Measurements from ENCODE around the gene PDE4B.

DNA sequence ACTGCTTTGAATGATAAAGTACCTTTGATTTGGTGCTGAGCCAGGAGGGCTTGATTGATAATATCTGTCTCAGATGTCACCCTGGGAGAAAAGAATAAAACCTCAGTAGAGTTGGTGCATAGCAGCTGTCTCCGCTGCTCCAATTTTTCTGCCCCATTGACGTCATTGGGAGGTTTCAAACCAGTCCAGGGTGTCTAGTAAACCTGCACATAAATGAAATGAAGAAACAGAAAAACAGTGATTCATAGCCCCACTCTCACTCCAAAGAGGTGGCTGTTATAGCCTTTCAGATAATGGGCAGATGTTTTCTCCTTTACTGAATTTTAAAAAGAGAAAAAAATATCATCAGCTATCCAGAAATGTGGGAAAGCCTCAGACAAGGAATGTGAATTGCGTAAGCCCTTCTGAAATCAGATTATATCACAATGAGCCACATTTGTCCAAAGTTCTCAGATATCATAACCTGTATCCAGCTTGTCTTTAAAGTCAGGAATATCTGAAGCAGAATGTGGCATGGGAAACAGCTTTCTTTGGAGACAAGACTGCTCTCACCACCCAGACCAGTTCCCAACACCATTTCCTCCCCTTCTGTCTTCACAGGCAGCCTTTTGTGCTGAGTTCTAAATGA is 390.0 kb downstream of the PDE4B start:
- TF ChIP-seq, protein P1, sequence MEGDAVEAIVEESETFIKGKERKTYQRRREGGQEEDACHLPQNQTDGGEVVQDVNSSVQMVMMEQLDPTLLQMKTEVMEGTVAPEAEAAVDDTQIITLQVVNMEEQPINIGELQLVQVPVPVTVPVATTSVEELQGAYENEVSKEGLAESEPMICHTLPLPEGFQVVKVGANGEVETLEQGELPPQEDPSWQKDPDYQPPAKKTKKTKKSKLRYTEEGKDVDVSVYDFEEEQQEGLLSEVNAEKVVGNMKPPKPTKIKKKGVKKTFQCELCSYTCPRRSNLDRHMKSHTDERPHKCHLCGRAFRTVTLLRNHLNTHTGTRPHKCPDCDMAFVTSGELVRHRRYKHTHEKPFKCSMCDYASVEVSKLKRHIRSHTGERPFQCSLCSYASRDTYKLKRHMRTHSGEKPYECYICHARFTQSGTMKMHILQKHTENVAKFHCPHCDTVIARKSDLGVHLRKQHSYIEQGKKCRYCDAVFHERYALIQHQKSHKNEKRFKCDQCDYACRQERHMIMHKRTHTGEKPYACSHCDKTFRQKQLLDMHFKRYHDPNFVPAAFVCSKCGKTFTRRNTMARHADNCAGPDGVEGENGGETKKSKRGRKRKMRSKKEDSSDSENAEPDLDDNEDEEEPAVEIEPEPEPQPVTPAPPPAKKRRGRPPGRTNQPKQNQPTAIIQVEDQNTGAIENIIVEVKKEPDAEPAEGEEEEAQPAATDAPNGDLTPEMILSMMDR (IDR thresholded peaks at IDR 0.05; ENCODE audit: insufficient read depth, low read depth, low read length) = no peak
- no peak for TF ChIP-seq EZH2 (IDR thresholded peaks at IDR 0.05; ENCODE audit: insufficient read depth, low read length)
